ENCODE results near the gene SMIM8. TPM values are rescaled to one million over a fixed set of nuclear protein-coding genes. Genes with fewer than 3 reads are reported as not detected.
A peak's percentile ranks its signal among the peaks of the same experiment; 100 is the strongest.
"Not testable (repeated sequence)": the region's sequence is repeated elsewhere in the genome, so short reads cannot be mapped to it uniquely, and the experiment has no call there.

The SMIM8 gene
- polyA plus RNA-seq, 1 donor (not counting 4 experiments of a cell fraction or from before 2014, with no cell fraction given) = 7.6 TPM

DNA sequence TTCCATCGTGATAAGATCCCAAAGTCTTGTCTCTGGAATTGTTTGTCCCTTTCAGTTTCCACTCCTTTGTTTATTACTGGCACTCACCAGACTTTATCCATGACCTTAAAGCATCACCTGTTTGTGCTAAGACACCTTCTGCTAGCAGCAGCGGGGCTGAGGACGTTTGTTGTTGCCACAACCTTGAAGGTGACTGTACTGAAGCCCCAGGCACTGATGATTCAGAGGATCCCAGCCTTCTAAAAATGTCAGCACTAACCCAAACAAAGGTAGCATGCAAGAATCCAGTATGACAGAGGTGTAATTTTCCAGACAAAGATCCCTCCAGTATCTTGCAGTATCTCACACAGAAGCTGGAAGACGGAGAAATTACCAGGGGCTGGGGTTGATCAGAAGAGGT, 28.9 kb upstream of the SMIM8 start:
- no peak overlapping the region for H2AFZ ChIP-seq (ENCODE audit: control insufficient read depth, low read length)
- TF ChIP-seq EZH2 (IDR thresholded peaks at IDR 0.05; ENCODE audit: low read length) = no peak
- TF ChIP-seq, protein P1, sequence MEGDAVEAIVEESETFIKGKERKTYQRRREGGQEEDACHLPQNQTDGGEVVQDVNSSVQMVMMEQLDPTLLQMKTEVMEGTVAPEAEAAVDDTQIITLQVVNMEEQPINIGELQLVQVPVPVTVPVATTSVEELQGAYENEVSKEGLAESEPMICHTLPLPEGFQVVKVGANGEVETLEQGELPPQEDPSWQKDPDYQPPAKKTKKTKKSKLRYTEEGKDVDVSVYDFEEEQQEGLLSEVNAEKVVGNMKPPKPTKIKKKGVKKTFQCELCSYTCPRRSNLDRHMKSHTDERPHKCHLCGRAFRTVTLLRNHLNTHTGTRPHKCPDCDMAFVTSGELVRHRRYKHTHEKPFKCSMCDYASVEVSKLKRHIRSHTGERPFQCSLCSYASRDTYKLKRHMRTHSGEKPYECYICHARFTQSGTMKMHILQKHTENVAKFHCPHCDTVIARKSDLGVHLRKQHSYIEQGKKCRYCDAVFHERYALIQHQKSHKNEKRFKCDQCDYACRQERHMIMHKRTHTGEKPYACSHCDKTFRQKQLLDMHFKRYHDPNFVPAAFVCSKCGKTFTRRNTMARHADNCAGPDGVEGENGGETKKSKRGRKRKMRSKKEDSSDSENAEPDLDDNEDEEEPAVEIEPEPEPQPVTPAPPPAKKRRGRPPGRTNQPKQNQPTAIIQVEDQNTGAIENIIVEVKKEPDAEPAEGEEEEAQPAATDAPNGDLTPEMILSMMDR (optimal IDR thresholded peaks at IDR 0.05 in 1 of 3, IDR thresholded peaks at IDR 0.05 in 1 of 3, conservative IDR thresholded peaks at IDR 0.05 in 1 of 3; ENCODE audit: extremely low read depth in 1 of 3, insufficient read depth in 2 of 3, low read length in 3 of 3) = no peak
- peak; percentile 17 for FAIRE-seq
- H3K36me3 ChIP-seq (ENCODE audit: control insufficient read depth in 2 of 2, extremely low read depth in 1 of 2, insufficient read depth in 2 of 2, low read length in 2 of 2) = no peaks in the 10 kb centered on the region
- H3K4me3 ChIP-seq (ENCODE audit: control insufficient read depth in 2 of 3, extremely low read depth in 1 of 3, insufficient read depth in 2 of 3, low read depth in 1 of 3, low read length in 3 of 3) = no peak overlapping the region
- no peak overlapping the region for H3K4me2 ChIP-seq (ENCODE audit: control insufficient read depth, extremely low read depth, insufficient read depth, low read depth, low read length)
- H3K9me3 ChIP-seq (ENCODE audit: control insufficient read depth, low read depth, low read length) = no peaks in the 10 kb centered on the region
- H4K20me1 ChIP-seq (ENCODE audit: control insufficient read depth, extremely low read depth, insufficient read depth, low read length) = no peaks in the 10 kb centered on the region
- no peak overlapping the region for H3K27ac ChIP-seq (ENCODE audit: control insufficient read depth, insufficient read depth, low read length)
- dilution Hi-C loops (cut with MboI; ENCODE audit: extremely low pct_ligation_motif_present, low sequenced_read_pairs) = no loop called here
- no peaks in the 10 kb centered on the region for H3K9me1 ChIP-seq (ENCODE audit: control insufficient read depth, extremely low read depth, insufficient read depth, low read length)
- H3K79me2 ChIP-seq (ENCODE audit: control insufficient read depth, insufficient read depth, low read length) = no peaks in the 10 kb centered on the region
- H3K27me3 ChIP-seq (ENCODE audit: control insufficient read depth, extremely low read depth, insufficient read depth, low read length) = peaks cover 1% of the 10 kb centered on the region
- no peak overlapping the region for H3K9ac ChIP-seq (ENCODE audit: control insufficient read depth, extremely low read depth, insufficient read depth, low read length)
- H3K4me1 ChIP-seq (ENCODE audit: control insufficient read depth, extremely low read depth, insufficient read depth, low read length) = no peaks in the 10 kb centered on the region
- no peak for DNase-seq (ENCODE audit: low read depth, low spot score)

DNA sequence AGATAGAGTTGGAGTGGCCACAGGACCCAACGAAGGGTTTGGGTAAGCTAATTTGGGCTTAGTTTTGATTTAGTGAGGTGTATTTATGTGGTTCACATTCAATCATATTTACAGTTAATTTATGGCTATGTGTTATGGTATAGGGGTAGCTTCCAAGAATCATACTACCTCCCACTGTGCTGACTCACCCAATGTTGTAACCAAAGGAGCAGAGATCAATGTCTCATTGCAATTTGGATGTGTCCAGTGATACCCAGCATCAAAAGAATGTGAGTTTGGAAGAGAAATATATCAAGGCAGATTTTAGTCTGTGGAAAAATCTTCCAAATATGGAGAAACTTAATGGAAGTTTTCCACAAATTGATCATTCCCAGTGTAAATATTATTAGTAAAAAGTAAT, 25.3 kb upstream of the SMIM8 start:
- H3K36me3 ChIP-seq (ENCODE audit: control insufficient read depth in 2 of 2, extremely low read depth in 1 of 2, insufficient read depth in 2 of 2, low read length in 2 of 2) = no peaks in the 10 kb centered on the region
- no peaks in the 10 kb centered on the region for H3K4me1 ChIP-seq (ENCODE audit: control insufficient read depth, extremely low read depth, insufficient read depth, low read length)
- DNase-seq (ENCODE audit: low read depth, low spot score) = no peak
- FAIRE-seq = no peak
- H3K4me2 ChIP-seq (ENCODE audit: control insufficient read depth, extremely low read depth, insufficient read depth, low read depth, low read length) = no peak overlapping the region
- dilution Hi-C loops (cut with MboI; ENCODE audit: extremely low pct_ligation_motif_present, low sequenced_read_pairs) = no loop called here
- no peak overlapping the region for H3K4me3 ChIP-seq (ENCODE audit: control insufficient read depth in 2 of 3, extremely low read depth in 1 of 3, insufficient read depth in 2 of 3, low read depth in 1 of 3, low read length in 3 of 3)
- no peak overlapping the region for H3K27ac ChIP-seq (ENCODE audit: control insufficient read depth, insufficient read depth, low read length)
- H3K27me3 ChIP-seq (ENCODE audit: control insufficient read depth, extremely low read depth, insufficient read depth, low read length) = peaks cover 3% of the 10 kb centered on the region
- TF ChIP-seq, protein P1 (optimal IDR thresholded peaks at IDR 0.05 in 1 of 3, IDR thresholded peaks at IDR 0.05 in 1 of 3, conservative IDR thresholded peaks at IDR 0.05 in 1 of 3; ENCODE audit: extremely low read depth in 1 of 3, insufficient read depth in 2 of 3, low read length in 3 of 3) = no peak
- TF ChIP-seq EZH2 (IDR thresholded peaks at IDR 0.05; ENCODE audit: low read length) = no peak
- no peak overlapping the region for H3K9ac ChIP-seq (ENCODE audit: control insufficient read depth, extremely low read depth, insufficient read depth, low read length)
- H4K20me1 ChIP-seq (ENCODE audit: control insufficient read depth, extremely low read depth, insufficient read depth, low read length) = no peaks in the 10 kb centered on the region
- H3K9me3 ChIP-seq (ENCODE audit: control insufficient read depth, low read depth, low read length) = no peaks in the 10 kb centered on the region
- H3K79me2 ChIP-seq (ENCODE audit: control insufficient read depth, insufficient read depth, low read length) = no peaks in the 10 kb centered on the region
- no peaks in the 10 kb centered on the region for H3K9me1 ChIP-seq (ENCODE audit: control insufficient read depth, extremely low read depth, insufficient read depth, low read length)
- H2AFZ ChIP-seq (ENCODE audit: control insufficient read depth, low read length) = no peak overlapping the region

DNA sequence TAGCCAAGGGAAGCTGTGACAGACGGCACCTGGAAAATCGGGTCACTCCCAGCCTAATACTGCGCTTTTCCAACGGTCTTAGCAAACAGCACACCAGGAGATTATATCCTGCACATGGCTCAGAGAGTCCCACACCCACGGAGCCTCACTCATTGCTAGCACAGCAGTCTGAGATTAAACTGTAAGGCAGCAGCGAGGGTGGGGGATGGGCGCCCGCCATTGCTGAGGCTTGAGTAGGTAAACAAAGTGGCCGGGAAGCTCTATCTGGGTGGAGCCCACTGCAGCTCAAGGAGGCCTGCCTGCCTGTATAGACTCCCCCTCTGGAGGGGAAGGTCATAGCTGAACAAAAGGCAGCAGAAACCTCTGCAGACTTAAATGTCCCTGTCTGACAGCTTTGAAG, 21.1 kb upstream of the SMIM8 start:
- H3K4me3 ChIP-seq (ENCODE audit: control insufficient read depth in 2 of 3, extremely low read depth in 1 of 3, insufficient read depth in 2 of 3, low read depth in 1 of 3, low read length in 3 of 3); H3K9me3 ChIP-seq (ENCODE audit: control insufficient read depth, low read depth, low read length); H3K27me3 ChIP-seq (ENCODE audit: control insufficient read depth, extremely low read depth, insufficient read depth, low read length); DNase-seq (ENCODE audit: low read depth, low spot score); H3K9ac ChIP-seq (ENCODE audit: control insufficient read depth, extremely low read depth, insufficient read depth, low read length); dilution Hi-C loops (cut with MboI; ENCODE audit: extremely low pct_ligation_motif_present, low sequenced_read_pairs); H3K9me1 ChIP-seq (ENCODE audit: control insufficient read depth, extremely low read depth, insufficient read depth, low read length); H3K79me2 ChIP-seq (ENCODE audit: control insufficient read depth, insufficient read depth, low read length); H4K20me1 ChIP-seq (ENCODE audit: control insufficient read depth, extremely low read depth, insufficient read depth, low read length); H2AFZ ChIP-seq (ENCODE audit: control insufficient read depth, low read length); H3K4me1 ChIP-seq (ENCODE audit: control insufficient read depth, extremely low read depth, insufficient read depth, low read length); FAIRE-seq; H3K36me3 ChIP-seq (ENCODE audit: control insufficient read depth in 2 of 2, extremely low read depth in 1 of 2, insufficient read depth in 2 of 2, low read length in 2 of 2); H3K4me2 ChIP-seq (ENCODE audit: control insufficient read depth, extremely low read depth, insufficient read depth, low read depth, low read length); H3K27ac ChIP-seq (ENCODE audit: control insufficient read depth, insufficient read depth, low read length): not testable (repeated sequence)
